ENCODE data around the gene CADM1.

The CADM1 gene

GRCh38 chr11:115456019-115456418 lies 48.2 kb downstream of the CADM1 start:
- no peaks in the 10 kb centered on the region for H3K4me1 Mint-ChIP-seq
- peaks cover 4% of the 10 kb centered on the region for H3K27me3 Mint-ChIP-seq
- no peaks in the 10 kb centered on the region for H3K9me3 Mint-ChIP-seq
- DNase-seq (ENCODE audit: low spot score in 2 of 2) (no peak), ATAC-seq (ENCODE audit: low read depth) (no peak)
- no peak overlapping the region for H3K4me3 Mint-ChIP-seq
- H3K36me3 Mint-ChIP-seq, result no peaks in the 10 kb centered on the region
- H3K27ac Mint-ChIP-seq, result no peak overlapping the region

DNA sequence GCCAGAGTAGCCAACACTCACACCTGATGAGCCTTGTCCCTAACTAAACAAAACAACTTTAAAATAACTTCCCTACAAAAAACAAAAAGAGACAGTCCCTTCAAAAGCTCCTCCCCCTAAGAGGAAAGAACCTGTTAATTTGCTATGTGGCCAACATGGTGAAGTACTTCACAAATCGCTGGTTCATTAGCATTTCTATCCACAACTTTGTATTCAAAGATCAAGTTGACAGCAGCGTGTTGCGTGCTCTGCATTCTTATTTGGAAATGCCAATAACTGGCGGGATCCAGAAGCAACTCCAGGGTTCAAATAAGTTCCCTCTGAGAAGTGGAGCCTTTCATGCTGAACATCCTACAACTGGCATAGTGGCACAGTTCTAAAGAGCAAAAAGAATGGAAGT lies 48.6 kb downstream of the CADM1 start:
- no peaks in the 10 kb centered on the region for H3K4me1 Mint-ChIP-seq
- no peaks in the 10 kb centered on the region for H3K9me3 Mint-ChIP-seq
- DNase-seq (ENCODE audit: low spot score in 2 of 2) (no peak), ATAC-seq (ENCODE audit: low read depth) (no peak)
- no peak overlapping the region for H3K4me3 Mint-ChIP-seq
- H3K36me3 Mint-ChIP-seq, result no peaks in the 10 kb centered on the region
- peaks cover 4% of the 10 kb centered on the region for H3K27me3 Mint-ChIP-seq
- H3K27ac Mint-ChIP-seq, result no peak overlapping the region

DNA sequence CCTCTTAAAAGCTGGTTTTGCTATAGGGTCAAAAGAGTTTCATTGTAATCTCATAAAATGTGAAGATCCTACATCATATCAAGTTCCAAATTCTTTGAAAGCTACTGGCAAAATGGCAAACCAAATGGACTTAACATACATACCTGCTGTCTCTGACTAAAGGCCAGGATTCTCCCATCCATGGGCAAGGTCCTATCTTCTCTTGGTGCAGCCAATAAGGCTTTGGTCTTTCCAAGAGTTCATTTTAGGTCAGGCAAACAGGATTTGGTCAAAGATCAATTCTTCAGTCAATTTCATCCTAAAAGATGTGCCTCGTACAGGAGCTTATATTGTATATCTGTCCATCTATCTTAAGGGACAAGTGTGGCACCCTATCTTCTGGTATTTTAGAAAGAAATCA lies 49.7 kb downstream of the CADM1 start:
- ATAC-seq (ENCODE audit: low read depth) (no peak), DNase-seq (ENCODE audit: low spot score in 2 of 2) (no peak)
- no peaks in the 10 kb centered on the region for H3K4me1 Mint-ChIP-seq
- peaks cover 3% of the 10 kb centered on the region for H3K36me3 Mint-ChIP-seq
- no peak overlapping the region for H3K27ac Mint-ChIP-seq
- no peak overlapping the region for H3K4me3 Mint-ChIP-seq
- peaks cover 4% of the 10 kb centered on the region for H3K27me3 Mint-ChIP-seq
- H3K9me3 Mint-ChIP-seq, result no peaks in the 10 kb centered on the region

GRCh38 chr11:115453693-115454490 lies 50.3 kb downstream of the CADM1 start:
- H3K36me3 Mint-ChIP-seq, result peaks cover 3% of the 10 kb centered on the region
- no peak for DNase-seq (ENCODE audit: low spot score in 2 of 2)
- no peak for ATAC-seq (ENCODE audit: low read depth)
- peaks cover 4% of the 10 kb centered on the region for H3K27me3 Mint-ChIP-seq
- H3K9me3 Mint-ChIP-seq, result no peaks in the 10 kb centered on the region
- no peak overlapping the region for H3K27ac Mint-ChIP-seq
- no peak overlapping the region for H3K4me3 Mint-ChIP-seq
- no peaks in the 10 kb centered on the region for H3K4me1 Mint-ChIP-seq

GRCh38 chr11:115452241-115452640 lies 52.0 kb downstream of the CADM1 start:
- Mint-ChIP-seq H3K27ac (no peak overlapping the region), H3K9me3 (peaks cover 2% of the 10 kb centered on the region), H3K36me3 (peaks cover 4% of the 10 kb centered on the region), H3K27me3 (peaks cover 4% of the 10 kb centered on the region), H3K4me1 (no peaks in the 10 kb centered on the region), H3K4me3 (no peak overlapping the region)
- ATAC-seq (ENCODE audit: low read depth) (no peak), DNase-seq (ENCODE audit: low spot score in 2 of 2) (no peak)

- H3K36me3 Mint-ChIP-seq, result peaks cover 6% of the 10 kb centered on the region
Observed at GRCh38 chr11:115450519-115450918, 53.7 kb downstream of the CADM1 start.

GRCh38 chr11:115447273-115447864 lies 56.8 kb downstream of the CADM1 start:
- Mint-ChIP-seq H3K4me3 (no peak overlapping the region), H3K36me3 (peaks cover 6% of the 10 kb centered on the region), H3K27ac (no peak overlapping the region), H3K9me3 (peaks cover 9% of the 10 kb centered on the region), H3K27me3 (peaks cover 4% of the 10 kb centered on the region), H3K4me1 (no peaks in the 10 kb centered on the region)
- ATAC-seq (ENCODE audit: low read depth) (no peak), DNase-seq (ENCODE audit: low spot score in 2 of 2) (no peak)

More at GRCh38 chr11:115450519-115450918, 53.7 kb downstream of the CADM1 start:
- Mint-ChIP-seq H3K27me3 (peaks cover 4% of the 10 kb centered on the region), H3K27ac (no peak overlapping the region), H3K9me3 (peaks cover 5% of the 10 kb centered on the region), H3K4me3 (no peak overlapping the region), H3K4me1 (no peaks in the 10 kb centered on the region)
- ATAC-seq (ENCODE audit: low read depth) (no peak), DNase-seq (ENCODE audit: low spot score in 2 of 2) (no peak)

GRCh38 chr11:115446214-115446613 lies 58.0 kb downstream of the CADM1 start:
- Mint-ChIP-seq H3K4me1 (no peaks in the 10 kb centered on the region), H3K27ac (no peak overlapping the region), H3K4me3 (no peak overlapping the region), H3K27me3 (peaks cover 2% of the 10 kb centered on the region), H3K9me3 (peaks cover 9% of the 10 kb centered on the region), H3K36me3 (peaks cover 6% of the 10 kb centered on the region)
- DNase-seq (ENCODE audit: low spot score in 2 of 2) (no peak), ATAC-seq (ENCODE audit: low read depth) (no peak)

GRCh38 chr11:115444542-115444941 lies 59.7 kb downstream of the CADM1 start:
- no peak for DNase-seq (ENCODE audit: low spot score in 2 of 2)
- no peak overlapping the region for H3K27ac Mint-ChIP-seq
- H3K9me3 Mint-ChIP-seq, result peaks cover 9% of the 10 kb centered on the region
- peaks cover 3% of the 10 kb centered on the region for H3K36me3 Mint-ChIP-seq
- H3K27me3 Mint-ChIP-seq, result no peaks in the 10 kb centered on the region
- H3K4me3 Mint-ChIP-seq, result no peak overlapping the region
- no peaks in the 10 kb centered on the region for H3K4me1 Mint-ChIP-seq
- ATAC-seq (ENCODE audit: low read depth), result no peak

GRCh38 chr11:115439969-115440540 lies 64.2 kb downstream of the CADM1 start:
- Mint-ChIP-seq H3K27ac (no peak overlapping the region), H3K9me3 (peaks cover 1% of the 10 kb centered on the region), H3K4me1 (no peaks in the 10 kb centered on the region), H3K27me3 (peaks cover 2% of the 10 kb centered on the region), H3K4me3 (no peak overlapping the region), H3K36me3 (no peaks in the 10 kb centered on the region)
- no peak for DNase-seq (ENCODE audit: low spot score in 2 of 2)
- ATAC-seq (ENCODE audit: low read depth), result no peak

DNA sequence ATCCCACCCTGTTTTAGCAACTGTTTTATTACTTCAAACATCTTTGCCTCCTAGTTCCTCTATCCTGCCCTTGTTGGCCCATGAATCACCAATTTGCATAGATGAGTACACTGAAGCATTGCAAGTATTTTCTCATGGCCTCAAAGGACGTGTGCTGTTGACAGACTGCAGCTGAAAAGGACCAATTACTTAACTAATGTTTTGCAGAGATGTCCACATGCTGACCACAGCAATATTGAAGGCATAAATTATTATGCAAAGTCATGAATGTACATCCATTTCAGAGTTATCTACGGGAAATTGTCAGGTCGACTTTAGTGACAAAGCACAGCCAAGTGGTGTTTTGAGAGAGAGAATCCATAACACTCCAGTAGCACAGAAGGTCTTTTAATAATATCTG lies 64.8 kb downstream of the CADM1 start:
- Mint-ChIP-seq H3K4me3 (no peak overlapping the region), H3K9me3 (no peaks in the 10 kb centered on the region), H3K27me3 (peaks cover 2% of the 10 kb centered on the region), H3K27ac (no peak overlapping the region), H3K4me1 (no peaks in the 10 kb centered on the region), H3K36me3 (no peaks in the 10 kb centered on the region)
- ATAC-seq (ENCODE audit: low read depth), result peak; percentile 56
- no peak for DNase-seq (ENCODE audit: low spot score in 2 of 2)

DNA sequence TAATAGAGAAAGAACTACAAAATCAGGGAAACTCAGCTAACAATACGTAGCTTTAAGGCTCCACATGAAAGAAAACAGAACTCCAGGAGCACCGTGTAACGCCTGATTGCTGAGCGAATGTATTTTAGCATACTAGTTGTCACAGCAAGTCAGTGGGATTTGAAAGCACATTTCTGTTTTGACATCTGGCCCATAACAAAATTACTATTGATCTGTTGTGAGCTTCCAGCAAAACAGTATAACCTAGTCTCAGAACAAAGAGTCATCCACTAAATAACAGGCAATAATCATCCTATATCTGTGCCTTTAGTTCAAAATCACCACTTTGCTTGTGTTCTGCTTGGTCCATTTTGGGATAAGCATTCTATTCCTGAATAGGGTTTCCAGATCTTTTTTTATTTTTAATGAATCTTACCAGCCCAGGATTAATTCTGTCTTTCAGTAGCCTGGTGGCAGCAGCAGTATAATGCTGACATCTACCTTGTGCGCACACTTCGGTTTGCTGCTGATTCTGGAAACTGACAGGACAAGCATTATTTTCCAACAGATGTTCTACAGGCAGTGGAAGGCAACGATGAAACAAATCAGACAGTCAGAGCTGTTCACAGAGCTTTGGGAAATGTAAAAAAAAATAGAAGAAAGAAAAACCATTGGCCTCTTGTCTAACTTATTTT lies 66.2 kb downstream of the CADM1 start:
- ATAC-seq (ENCODE audit: low read depth), result no peak
- no peak overlapping the region for H3K4me3 Mint-ChIP-seq

DNA sequence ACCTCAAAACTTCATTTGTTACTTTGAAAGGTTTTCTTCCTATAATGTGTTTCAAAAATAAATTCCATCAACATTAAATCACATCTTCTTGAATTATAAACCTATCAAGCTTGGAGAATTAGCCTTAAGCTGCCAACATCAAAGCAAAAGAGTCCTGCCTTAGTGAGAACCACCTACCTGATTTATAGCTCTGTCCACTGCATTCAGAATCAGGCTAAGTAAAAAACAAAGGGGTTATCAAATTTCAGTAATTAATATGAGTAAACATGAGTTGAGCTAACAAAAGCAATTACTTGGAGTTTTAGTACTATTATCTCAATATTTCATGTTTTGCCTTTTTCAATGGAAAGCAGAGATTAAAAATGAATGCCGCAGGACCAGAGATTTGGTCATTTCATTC lies 73.9 kb downstream of the CADM1 start:
- Mint-ChIP-seq H3K27ac (no peak overlapping the region), H3K9me3 (peaks cover 3% of the 10 kb centered on the region), H3K36me3 (no peaks in the 10 kb centered on the region), H3K4me1 (no peaks in the 10 kb centered on the region), H3K4me3 (no peak overlapping the region), H3K27me3 (no peaks in the 10 kb centered on the region)
- DNase-seq (ENCODE audit: low spot score in 2 of 2) (no peak), ATAC-seq (ENCODE audit: low read depth) (no peak)

More for the DNA sequence above, 66.2 kb downstream of the CADM1 start:
- no peaks in the 10 kb centered on the region for H3K36me3 Mint-ChIP-seq
- H3K9me3 Mint-ChIP-seq, result no peaks in the 10 kb centered on the region
- no peak overlapping the region for H3K27ac Mint-ChIP-seq
- no peaks in the 10 kb centered on the region for H3K4me1 Mint-ChIP-seq
- peaks cover 2% of the 10 kb centered on the region for H3K27me3 Mint-ChIP-seq
- no peak for DNase-seq (ENCODE audit: low spot score in 2 of 2)

GRCh38 chr11:115428306-115428705 lies 75.9 kb downstream of the CADM1 start:
- Mint-ChIP-seq H3K4me1 (no peaks in the 10 kb centered on the region), H3K9me3 (peaks cover 3% of the 10 kb centered on the region), H3K27me3 (peaks cover 4% of the 10 kb centered on the region), H3K36me3 (no peaks in the 10 kb centered on the region), H3K4me3 (no peak overlapping the region), H3K27ac (no peak overlapping the region)
- ATAC-seq (ENCODE audit: low read depth) (no peak), DNase-seq (ENCODE audit: low spot score in 2 of 2) (no peak)
